HTERT RPE-1 (cell line): ENCODE measurements around the gene SREBF1.

Source experiments
- in situ Hi-C: fragments of 300-500 bp; cut with MboI; formaldehyde crosslinking; loops from 4 replicates; pipeline ENCODE4 v1.14.3; 2020; ENCODE audit warnings: low sequenced_read_pairs

Gene SREBF1

GRCh38 chr17:17783116-17783824 is 53.5 kb downstream of the SREBF1 start:
- in situ Hi-C loops = no loop called here

- in situ Hi-C loops = no loop called here
Measured at GRCh38 chr17:17782523-17783115, 54.2 kb downstream of the SREBF1 start.

- in situ Hi-C loops = no loop called here
Measured at GRCh38 chr17:17781591-17782496, 54.9 kb downstream of the SREBF1 start.

- in situ Hi-C loops = no loop called here
Measured at GRCh38 chr17:17780922-17781590, 55.7 kb downstream of the SREBF1 start.

- in situ Hi-C loops = no loop called here
Measured at GRCh38 chr17:17779015-17779611, 57.7 kb downstream of the SREBF1 start.

- in situ Hi-C loops = no loop called here
Measured at GRCh38 chr17:17778308-17779014, 58.3 kb downstream of the SREBF1 start.

GRCh38 chr17:17776889-17777288 is 59.9 kb downstream of the SREBF1 start:
- in situ Hi-C loops = no loop called here

- in situ Hi-C loops = no loop called here
Measured at GRCh38 chr17:17774009-17774881, 62.5 kb downstream of the SREBF1 start.

- in situ Hi-C loops = no loop called here
Measured at GRCh38 chr17:17772231-17772630, 64.6 kb downstream of the SREBF1 start.

GRCh38 chr17:17771498-17772201 is 65.1 kb downstream of the SREBF1 start:
- in situ Hi-C loops = no loop called here

- in situ Hi-C loops = no loop called here
Measured at GRCh38 chr17:17770632-17771044, 66.1 kb downstream of the SREBF1 start.

- in situ Hi-C loops = no loop called here
Measured at GRCh38 chr17:17769869-17770631, 66.7 kb downstream of the SREBF1 start.

- in situ Hi-C loops = no loop called here
Measured at GRCh38 chr17:17768424-17769088, 68.2 kb downstream of the SREBF1 start.

GRCh38 chr17:17767887-17768418 is 68.8 kb downstream of the SREBF1 start:
- in situ Hi-C loops = no loop called here

GRCh38 chr17:17767154-17767869 is 69.5 kb downstream of the SREBF1 start:
- in situ Hi-C loops = no loop called here

GRCh38 chr17:17766744-17767120 is 70.1 kb downstream of the SREBF1 start:
- in situ Hi-C loops = no loop called here
